HG03378 (cell line): Measurements from ENCODE around the gene RNPEPL1.

Experiments used
- ATAC-seq: cut with Tn5 transposase; IDR thresholded peaks from one replicate; pipeline ENCODE4 v1.9.1; 2021; ENCODE audit warnings: mild to moderate bottlenecking, moderate library complexity; ENCODE audit not compliant: unreplicated experiment

RNPEPL1 gene

GRCh38 chr2:240575101-240575965 lies 7.0 kb downstream of the RNPEPL1 start:
- ATAC-seq, result no peak

DNA sequence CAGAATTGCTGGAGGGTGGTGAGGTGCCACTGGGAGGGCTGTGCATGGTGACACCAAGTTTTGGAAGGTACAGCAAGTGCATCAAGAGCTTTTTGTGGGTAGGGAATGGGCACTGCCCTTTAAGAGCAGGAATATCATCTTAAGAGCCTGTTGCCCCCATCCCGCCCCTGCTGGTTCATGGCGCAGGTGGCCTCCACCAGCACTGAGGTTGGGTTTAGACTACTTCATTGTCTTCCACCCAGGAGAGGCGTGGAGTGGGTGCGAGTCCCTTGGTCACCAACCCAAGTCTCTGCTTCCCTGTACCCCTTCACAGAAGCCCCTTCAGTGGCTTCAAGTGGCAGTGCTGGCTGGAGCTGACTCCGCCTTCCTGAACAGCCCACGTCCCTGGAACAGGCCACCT lies 7.8 kb downstream of the RNPEPL1 start:
- no peak for ATAC-seq

- no peak for ATAC-seq
Measured at GRCh38 chr2:240576436-240577205, 8.3 kb downstream of the RNPEPL1 start.

DNA sequence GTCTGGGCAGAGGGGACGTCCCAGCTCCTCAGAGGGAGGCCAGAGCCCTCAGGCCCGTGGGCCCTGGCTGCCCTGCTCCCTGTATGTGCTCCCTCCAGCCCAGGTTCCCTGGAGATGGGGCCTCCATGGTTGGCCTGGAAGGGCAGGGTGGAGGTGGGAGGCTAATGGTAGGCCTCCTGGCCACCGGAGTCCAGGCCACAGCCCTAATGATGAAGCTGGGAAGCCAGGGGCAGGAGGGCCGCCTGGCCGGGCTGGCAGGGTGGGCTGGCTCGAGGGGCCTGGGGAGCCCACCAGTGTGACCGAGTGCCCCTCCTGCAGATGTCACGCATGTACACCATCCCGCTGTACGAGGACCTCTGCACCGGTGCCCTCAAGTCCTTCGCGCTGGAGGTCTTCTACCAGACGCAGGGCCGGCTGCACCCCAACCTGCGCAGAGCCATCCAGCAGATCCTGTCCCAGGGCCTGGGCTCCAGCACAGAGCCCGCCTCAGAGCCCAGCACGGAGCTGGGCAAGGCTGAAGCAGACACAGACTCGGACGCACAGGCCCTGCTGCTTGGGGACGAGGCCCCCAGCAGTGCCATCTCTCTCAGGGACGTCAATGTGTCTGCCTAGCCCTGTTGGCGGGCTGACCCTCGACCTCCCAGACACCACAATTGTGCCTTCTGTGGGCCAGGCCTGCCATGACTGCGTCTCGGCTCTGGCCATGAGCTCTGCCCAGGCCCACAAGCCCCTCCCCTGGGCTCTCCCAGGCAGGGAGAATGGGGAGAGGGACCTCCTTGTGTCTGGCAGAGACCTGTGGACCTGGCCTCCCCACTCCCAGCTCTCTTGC lies 9.2 kb downstream of the RNPEPL1 start:
- no peak for ATAC-seq

GRCh38 chr2:240578110-240578450 lies 9.8 kb downstream of the RNPEPL1 start:
- ATAC-seq, result no peak

- ATAC-seq, result no peak
Measured at GRCh38 chr2:240578488-240578887, 10.2 kb downstream of the RNPEPL1 start.

DNA sequence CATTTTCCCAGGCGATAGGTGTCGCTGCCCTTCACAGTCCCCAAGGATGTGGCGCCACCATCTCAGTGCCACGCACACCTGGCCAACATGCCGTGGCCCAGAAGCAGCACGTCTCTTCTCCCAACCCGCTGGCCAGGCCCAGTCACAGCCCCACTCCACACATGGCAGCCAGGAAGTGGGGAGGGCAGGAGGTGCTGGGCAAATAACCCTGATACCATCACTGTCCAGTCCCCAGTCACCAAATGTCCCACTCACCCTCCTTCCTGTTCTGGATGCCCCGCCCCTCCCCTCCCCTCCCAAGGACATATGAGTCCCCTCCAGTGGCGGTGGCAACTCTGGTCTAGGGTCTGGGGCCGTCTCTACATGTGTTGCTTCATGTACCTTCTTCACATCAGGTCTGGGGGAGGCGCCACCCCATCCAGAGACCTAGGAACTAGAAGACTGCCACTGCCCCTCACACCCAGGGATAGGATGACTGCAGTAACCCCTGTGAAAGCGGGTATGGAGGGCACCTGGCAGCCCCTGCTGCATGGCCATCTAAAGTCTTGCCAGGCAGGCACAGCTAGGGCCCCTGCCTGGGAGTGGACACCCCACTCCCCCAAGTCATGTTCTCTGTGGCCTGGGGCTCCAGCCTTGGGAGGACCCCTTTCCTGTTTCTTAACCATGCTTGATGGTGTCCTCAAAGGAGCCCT lies 10.9 kb downstream of the RNPEPL1 start:
- ATAC-seq, result no peak

GRCh38 chr2:240579771-240580614 lies 11.7 kb downstream of the RNPEPL1 start:
- ATAC-seq, result no peak

DNA sequence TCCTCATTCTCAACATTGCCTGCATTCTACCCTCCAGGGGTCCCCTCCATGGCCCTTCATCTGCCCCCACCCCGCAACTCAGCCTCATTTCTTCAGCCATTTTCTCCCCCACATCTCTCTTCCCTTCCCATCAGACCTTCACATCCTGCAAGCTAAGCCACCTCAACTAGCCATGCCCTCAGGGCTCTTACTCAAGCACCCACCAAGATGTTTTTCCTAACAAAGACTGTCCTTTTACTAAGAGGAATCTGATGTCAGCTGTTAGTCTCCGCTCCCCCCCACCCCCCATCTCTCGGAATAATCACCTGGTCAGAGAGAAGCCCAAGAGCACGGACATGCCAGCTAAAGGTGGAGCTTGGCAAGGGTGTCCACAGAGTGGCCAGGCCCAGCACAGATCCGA lies 13.5 kb downstream of the RNPEPL1 start:
- no peak for ATAC-seq

DNA sequence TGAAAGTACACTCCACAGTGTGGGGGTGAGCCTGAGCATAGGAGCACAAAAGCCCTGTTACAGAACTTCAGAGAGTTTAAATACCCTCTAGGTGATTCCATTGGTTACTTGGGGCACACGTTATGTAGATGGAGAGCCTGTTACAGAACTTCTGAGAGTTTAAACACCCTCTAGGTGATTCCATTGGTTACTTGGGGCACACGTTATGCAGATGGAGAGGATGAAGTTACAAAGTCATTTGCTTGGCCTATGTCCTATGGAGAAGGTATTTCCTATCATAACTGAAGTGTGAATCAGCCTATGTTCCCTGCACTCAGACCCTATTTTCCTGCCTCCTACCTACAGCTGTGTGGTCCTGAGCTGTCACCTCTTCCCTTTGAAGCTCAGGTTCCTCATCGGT lies 14.5 kb downstream of the RNPEPL1 start:
- ATAC-seq, result no peak

DNA sequence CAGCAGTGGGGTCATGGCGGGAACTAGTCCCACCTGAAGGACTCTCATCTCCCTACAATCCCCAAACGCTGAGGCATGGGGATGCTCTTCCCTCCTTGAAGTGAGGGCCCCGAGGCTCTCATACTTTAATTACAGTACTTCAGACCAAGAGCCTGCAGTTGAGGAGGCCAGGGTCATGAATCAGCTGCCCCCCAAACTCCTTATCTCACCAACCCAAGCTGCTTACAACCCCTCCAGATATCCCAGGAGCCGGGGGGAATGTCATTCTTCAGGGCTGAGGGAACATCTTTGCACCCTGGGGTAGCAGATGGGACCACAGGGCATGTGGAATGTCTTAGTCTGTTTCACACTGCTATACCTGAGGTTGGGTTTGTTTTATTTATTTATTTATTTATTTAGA lies 15.5 kb downstream of the RNPEPL1 start:
- no peak for ATAC-seq

DNA sequence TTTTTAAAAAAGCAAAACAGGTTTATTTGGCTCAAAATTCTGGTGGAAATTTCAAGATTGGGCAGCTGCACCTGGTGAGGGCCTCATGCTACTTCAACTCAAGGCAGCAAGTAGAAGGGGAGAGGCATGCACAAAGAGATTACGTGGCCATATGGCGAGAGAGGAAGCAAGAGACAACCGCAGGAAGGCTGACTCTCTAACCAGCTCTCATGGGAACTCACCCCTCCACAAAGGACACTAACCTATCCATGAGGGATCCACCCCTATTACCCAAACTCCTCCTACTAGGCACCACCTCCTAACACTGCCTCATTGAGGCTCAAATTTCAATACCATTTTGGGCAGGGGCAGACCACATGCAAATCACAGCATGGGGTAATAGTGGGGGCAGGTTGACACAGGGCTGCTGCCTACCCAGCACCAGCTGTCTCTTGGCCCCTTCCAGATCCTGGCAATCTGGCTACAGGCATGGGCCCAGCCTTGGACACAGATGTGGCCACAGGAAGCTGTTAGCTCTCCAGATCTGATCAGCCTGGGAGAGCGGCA lies 16.3 kb downstream of the RNPEPL1 start:
- peak; percentile 66 for ATAC-seq

DNA sequence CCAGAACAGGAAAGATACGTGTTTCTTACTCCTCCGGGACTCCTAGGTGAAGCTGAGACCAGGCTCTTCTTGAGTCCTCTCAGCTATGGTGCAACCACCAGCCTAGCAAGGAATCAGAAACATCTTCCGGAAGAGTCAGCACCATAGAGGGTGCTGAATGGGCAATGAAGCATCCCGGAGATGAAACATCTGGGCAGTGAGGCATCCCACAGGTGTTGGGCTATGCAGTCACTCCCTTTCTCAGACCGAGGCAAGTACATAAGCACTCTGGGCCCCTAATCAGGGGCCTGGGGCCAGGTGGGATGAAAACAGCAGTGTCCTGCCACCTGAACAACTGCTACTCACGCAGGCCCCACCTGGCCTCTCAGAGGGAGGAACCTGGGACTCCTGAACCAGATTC lies 16.8 kb downstream of the RNPEPL1 start:
- peak; percentile 15 for ATAC-seq

- no peak for ATAC-seq
Measured at GRCh38 chr2:240585681-240586197, 17.5 kb downstream of the RNPEPL1 start.

DNA sequence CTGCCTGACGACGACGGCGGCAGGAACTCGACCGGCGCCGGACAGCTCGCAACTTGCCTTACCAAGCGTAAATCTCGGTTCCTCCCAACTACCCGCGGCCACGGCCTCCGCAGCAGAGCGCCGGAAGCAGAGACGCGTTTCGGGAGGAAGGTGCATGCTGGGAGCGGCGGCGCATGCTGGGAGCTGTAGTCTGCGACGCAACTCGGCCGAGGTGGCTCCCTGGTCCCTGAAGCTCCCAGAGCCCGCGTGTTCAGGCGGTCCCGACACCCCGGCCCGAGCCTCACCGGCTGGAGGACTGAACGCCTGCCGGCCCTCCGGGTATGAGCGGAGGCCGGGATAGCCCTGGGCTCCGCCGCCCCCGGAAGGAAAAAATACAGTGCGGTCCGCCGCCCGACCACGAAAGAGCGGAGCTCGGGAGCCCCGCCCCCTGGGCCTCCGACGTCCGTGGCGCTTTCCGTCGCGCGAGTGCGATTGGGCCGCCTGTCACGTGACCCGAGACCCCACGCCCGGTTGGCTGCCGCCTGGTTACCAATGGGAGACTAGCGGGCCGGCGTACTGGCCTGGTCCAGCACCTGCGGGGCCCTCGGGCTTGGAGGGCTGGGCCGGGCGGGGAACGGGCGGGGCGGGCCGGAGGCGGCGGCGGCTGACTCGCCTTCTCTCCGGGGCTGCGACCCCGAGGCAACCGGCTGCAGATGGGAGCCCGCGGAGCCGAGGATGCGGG lies 18.1 kb downstream of the RNPEPL1 start, which contains the start of gene CAPN10:
TSS of gene CAPN10 (plus strand) at position 537 of the 721 bp plus-strand sequence. CDS start at position 715, 178 bp downstream.
- peak; percentile 54 for ATAC-seq

DNA sequence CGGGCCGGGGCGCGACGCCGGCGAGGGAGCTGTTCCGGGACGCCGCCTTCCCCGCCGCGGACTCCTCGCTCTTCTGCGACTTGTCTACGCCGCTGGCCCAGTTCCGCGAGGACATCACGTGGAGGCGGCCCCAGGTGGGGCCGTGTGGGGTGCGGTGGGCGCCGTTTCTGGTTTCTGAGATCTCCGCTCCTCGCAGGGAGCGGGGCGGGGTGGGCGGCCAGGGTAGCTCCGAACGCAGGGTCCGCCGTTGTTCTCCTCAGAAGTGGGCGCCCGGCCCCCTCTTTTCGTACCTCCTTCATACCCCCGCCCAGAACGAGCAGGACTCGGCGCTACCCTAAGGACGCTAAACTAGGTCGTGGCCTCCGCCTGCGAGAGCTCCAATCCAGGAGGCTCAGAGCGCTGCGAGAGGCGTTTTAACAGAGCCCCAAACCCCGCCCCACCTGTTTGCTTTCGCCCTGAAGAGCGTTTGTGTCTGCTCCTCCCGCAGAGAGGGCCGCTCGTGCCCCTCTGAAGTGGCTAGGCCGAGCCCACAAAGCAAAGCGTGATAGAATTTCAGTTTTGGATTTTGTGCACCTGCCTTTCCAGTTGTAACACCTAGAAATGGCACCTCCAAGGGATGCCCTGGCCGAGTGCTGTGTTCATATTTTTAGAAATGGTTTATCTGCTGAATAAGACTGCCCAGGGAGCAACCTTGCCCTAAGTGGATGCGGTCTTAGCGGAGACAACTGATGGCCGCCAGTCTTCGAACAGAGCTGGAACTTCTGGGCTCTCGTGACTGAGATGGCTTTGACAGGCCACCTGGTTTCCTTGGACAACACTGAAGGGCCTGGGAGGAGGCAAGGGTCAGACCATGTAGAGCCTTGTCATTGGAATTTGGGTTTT lies 18.9 kb downstream of the RNPEPL1 start:
- no peak for ATAC-seq

- ATAC-seq, result no peak
Measured at GRCh38 chr2:240588006-240588655, 19.8 kb downstream of the RNPEPL1 start.
